CD4-positive, alpha-beta T cell treated with Interleukin-1 beta for 1 hour (primary cell): ENCODE data around the gene TFAP2E.
"Not testable (repeated sequence)": the region's sequence is repeated elsewhere in the genome, so short reads cannot be mapped to it uniquely, and the experiment has no call there.

ENCODE experiments used
- DNase-seq, 2 donors: peaks; one replicate each; pipeline ENCODE4 v3.0.0-alpha.2; 2020 to 2022

TFAP2E gene

GRCh38 chr1:35574655-35575415 lies 1.7 kb downstream of the TFAP2E start:
- no peak for DNase-seq

DNA sequence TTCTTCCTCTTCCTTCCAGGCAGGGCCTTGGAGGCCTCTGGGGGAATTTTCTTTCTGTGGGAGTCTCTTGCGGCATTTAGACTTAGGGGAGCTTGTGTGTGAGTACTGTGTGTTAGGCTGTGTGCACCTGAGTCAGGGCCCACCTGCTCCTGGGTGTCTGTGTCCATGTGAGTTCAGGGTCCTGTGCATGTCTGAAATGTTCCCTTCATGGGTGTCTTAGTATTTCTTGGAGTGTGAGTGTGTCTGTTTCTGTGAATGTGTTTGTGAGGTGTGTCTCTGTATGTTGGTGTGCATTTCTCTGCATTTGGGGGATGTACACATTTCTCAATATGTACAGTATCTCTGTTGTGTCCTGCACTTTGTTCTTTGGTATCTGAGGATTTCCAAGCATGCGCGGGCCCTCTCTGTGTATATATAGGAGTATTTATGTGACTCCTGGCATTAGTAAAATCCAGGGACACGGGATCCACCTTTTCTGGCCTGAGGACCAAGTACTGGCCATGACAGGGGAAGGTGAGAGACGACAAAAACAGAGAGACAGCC lies 2.4 kb downstream of the TFAP2E start:
- no peak for DNase-seq

GRCh38 chr1:35576061-35576765 lies 3.1 kb downstream of the TFAP2E start:
- DNase-seq = no peak

DNA sequence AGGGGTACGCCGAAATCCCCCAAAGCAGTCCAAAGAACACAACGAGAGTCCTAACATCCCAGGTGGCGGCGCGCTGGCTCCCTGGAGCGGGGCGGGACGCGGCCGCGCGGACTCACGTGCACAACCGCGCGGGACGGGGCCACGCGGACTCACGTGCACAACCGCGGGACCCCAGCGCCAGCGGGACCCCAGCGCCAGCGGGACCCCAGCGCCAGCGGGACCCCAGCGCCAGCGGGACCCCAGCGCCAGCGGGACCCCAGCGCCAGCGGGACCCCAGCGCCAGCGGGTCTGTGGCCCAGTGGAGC lies 3.6 kb downstream of the TFAP2E start:
- not testable (repeated sequence) for DNase-seq

DNA sequence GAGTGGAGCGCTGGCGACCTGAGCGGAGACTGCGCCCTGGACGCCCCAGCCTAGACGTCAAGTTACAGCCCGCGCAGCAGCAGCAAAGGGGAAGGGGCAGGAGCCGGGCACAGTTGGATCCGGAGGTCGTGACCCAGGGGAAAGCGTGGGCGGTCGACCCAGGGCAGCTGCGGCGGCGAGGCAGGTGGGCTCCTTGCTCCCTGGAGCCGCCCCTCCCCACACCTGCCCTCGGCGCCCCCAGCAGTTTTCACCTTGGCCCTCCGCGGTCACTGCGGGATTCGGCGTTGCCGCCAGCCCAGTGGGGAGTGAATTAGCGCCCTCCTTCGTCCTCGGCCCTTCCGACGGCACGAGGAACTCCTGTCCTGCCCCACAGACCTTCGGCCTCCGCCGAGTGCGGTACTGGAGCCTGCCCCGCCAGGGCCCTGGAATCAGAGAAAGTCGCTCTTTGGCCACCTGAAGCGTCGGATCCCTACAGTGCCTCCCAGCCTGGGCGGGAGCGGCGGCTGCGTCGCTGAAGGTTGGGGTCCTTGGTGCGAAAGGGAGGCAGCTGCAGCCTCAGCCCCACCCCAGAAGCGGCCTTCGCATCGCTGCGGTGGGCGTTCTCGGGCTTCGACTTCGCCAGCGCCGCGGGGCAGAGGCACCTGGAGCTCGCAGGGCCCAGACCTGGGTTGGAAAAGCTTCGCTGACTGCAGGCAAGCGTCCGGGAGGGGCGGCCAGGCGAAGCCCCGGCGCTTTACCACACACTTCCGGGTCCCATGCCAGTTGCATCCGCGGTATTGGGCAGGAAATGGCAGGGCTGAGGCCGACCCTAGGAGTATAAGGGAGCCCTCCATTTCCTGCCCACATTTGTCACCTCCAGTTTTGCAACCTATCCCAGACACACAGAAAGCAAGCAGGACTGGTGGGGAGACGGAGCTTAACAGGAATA lies 4.2 kb downstream of the TFAP2E start:
- peak; percentile 58 to 66 for DNase-seq

GRCh38 chr1:35580949-35581388 lies 7.9 kb downstream of the TFAP2E start:
- no peak for DNase-seq

DNA sequence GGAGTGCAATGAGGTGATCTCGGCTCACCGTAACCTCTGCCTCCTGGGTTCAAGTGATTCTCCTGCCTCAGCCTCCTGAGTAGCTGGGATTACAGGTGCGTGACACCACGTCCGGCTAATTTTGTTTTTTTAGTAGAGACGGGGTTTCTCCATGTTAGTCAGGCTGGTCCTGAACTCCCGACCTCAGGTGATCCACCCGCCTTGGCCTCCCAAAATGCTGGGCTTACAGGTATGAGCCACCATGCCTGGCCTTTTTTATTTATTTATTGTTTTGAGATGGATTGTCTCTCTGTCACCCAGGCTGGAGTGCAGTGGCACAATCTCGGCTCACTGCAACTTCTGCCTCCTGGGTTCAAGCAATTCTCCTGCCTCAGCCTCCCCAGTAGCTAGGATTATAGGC lies 8.5 kb downstream of the TFAP2E start:
- not testable (repeated sequence) for DNase-seq

- no peak for DNase-seq
Observed at GRCh38 chr1:35585281-35585680, 12.2 kb downstream of the TFAP2E start.

DNA sequence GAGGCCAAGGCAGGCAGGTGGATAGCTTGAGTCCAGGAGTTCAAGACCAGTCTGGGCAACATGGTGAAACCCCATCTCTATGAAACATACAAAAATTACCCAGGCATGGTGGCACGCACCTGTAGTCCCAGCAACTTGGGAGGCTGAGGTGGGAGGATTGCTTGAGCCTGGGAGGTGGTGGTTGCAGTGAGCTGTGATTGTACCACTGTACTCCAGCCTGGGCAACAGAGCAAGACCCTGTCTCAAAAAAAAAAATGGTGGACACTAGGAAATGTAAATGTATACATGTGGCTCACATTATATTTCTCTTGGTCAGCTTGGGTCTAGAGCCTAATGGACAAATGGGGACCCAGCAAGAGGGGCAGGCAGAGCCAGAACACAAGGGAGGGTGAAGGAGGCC lies 12.7 kb downstream of the TFAP2E start:
- DNase-seq = not testable (repeated sequence)

DNA sequence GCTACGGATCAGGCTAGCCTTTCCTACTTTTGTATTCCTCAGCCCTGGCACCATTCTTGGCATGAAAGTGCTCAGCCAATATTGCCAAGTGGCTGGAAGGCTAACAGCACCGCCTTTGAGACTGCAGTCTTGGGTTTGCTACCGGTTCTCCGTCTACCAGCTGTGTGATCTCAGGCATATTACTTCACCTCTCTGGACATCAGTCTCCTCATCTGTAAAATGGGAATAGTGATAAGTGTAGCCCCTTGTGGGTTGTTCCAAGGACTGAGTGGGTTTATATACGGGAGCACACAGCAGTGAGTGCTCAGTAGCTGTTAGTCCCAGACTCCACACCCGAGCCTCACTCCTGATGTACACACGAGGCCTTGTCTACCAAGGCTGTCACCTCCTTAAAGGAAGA lies 13.7 kb downstream of the TFAP2E start:
- DNase-seq = no peak

GRCh38 chr1:35587736-35588135 lies 14.6 kb downstream of the TFAP2E start:
- DNase-seq = no peak

DNA sequence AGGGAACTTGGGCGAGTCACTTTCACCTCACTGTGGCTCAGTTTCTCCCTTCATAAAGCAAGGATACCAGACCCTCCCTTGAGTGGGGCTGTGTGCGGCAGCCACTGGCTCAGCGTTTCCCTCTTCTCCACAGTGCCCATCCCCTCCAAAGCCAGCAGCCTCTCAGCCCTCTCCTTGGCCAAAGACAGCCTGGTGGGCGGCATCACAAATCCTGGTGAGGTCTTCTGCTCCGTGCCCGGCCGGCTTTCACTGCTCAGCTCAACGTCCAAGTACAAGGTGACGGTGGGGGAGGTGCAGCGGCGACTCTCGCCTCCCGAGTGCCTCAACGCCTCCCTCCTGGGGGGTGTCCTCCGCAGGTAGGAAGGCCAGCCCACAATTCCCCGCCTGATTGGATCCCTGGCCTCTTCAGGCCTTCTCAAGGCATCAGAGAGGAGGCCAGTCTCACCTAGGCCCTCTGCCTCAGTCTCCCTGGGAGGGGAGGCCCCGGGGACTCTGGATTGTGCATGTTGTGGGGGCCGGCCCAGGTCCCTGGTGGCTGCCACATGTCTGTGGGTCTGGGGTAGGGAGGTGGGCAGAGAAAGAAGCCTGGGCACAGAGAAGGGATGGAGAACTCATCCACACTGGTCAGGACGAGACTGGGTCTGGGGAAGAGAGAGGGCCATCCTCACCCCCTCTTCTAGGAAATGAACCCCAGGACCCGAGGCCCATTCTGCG lies 15.2 kb downstream of the TFAP2E start:
- no peak for DNase-seq

- DNase-seq = no peak
Observed at GRCh38 chr1:35589516-35590427, 16.7 kb downstream of the TFAP2E start.

- DNase-seq = no peak
Observed at GRCh38 chr1:35590476-35591040, 17.4 kb downstream of the TFAP2E start.

DNA sequence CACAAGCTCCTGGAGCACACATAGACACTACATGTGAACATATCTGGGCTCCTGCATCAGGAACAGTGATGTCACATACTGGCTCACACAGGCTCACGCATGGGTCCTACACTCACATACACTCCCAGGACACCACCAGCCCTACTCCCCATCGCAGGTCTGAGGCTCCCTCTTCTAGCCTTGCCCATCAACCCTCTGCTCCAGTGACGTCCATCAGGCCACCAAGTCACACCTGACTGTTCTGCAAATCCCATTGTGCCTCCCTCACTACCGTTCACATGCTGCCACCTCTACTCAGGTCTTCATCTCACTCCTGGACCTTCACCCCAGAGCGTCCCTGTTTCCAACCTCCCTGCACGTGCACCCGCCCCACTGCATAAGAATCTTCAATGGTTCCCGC lies 18.1 kb downstream of the TFAP2E start:
- no peak for DNase-seq

DNA sequence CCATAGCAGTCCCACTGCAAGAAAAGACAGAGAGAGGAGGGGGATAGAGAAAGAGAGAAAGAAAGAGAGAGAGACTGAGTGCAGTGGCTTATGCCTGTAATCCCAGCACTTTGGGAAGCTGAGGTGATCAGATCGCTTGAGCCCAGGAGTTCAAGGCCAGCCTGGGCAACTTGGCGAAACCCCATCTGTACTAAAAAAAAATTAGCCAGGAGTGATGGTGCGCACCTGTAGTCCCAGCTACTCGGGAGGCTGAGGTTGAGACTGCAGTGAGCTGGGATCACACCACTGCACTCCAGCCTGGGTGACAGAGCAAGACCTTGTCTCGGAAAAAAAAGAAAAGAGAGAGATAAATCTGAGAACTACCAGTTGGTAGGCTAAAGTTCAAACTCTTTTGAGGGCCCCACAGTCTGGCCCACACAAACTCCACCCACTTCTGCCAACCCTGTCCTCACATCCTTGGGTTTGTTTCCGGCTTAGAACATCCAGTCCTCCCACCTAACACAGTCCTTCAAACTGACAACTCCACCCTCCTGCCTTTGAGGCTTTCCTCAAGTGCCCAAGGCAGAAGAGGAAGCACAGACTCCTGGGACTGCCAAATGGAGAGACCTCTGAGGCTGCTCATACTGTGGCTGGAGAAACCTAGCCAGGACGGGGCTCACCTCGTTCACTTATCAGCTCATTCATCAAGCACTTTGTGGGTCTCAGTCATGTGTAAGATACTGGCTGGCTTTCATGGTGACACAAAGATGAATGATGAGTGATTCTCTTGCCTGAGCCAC lies 20.1 kb downstream of the TFAP2E start:
- no peak for DNase-seq

DNA sequence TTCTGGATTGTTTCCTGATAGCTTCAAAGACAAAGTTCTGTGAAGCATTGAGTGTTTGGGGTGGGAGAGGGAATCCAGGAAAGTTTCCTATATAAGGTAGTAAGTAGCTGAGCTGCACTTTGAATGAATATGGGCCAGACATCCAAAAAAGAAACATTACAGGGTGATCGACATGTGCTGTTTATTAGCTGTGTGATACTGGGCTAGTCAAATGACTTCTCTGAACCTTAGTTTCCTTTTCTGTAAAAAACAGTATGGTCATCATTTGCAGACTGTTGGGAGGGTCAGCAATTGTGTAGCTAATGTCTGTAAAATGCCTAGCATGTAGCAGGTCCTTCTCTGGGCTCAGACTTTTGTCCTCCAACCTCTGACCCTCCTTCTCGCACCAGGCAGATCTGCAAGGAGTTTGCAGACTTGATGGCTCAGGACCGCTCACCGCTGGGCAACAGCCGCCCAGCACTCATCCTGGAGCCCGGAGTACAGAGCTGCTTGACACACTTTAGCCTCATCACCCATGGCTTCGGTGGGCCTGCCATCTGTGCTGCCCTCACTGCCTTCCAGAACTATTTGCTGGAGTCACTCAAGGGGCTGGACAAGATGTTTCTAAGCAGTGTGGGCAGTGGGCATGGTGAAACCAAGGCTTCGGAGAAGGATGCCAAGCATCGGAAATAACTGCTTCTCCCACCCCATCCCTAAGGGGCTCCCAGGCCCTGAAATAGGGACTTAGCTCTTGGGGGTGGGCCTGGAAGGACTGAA lies 21.1 kb downstream of the TFAP2E start:
- DNase-seq = no peak

DNA sequence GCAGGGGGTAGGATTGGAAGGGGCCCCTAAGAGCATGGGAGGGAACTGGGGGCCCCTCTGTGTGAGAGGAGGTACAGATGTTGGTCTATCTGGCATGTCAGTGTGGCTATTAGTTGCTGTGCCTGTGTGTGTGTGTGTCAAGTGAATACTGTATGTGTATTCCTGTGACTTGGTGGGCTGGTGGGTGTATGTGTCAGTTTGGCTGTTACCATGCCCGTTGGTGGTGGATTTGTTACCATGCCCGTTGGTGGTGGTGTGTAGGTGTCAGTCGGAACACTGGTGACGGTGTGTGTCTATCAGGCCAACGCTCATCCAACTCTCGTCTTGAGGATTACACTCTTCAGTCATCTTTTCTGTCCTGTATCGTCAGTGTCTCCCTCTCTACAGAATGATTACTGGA lies 22.6 kb downstream of the TFAP2E start:
- DNase-seq = no peak

DNA sequence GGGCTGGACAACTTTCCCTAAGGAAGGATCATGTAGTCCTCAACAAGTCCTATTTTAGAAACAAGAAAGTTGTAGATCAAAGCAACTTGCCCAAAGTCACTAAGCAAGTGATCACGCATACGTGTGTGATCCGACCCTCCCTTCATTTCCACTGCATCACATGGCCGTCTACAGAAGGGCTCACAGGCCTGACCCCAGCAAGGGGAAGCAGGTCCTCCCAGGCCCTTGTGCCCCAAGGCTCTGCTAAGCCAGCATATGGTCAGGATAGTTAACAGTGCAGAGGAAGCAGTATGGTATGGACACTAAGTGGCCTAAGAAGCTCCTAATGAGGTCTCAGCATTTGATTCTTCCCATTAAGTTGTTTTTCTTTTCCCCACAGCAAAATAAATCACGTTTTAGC lies 24.8 kb downstream of the TFAP2E start:
- DNase-seq = no peak

- no peak for DNase-seq
Observed at GRCh38 chr1:35598895-35599294, 25.8 kb downstream of the TFAP2E start.
